BJ (cell line): ENCODE measurements around the gene RESP18. TPM values are rescaled to one million over a fixed set of nuclear protein-coding genes. Genes with fewer than 3 reads are reported as not detected.
A peak's percentile ranks its signal among the peaks of the same experiment; 100 is the strongest.

Experiments
- CTCF ChIA-PET: fragments of 350-600 bp; formaldehyde crosslinking; extraction: SDS; loops from one replicate; lab custom pipeline; 2021; ENCODE audit warnings: antibody characterized with exemption, inconsistent platforms; lab: Yijun Ruan, JAX
- POLR2A ChIA-PET: fragments of 300-600 bp; sonication (Branson Sonifier 250); formaldehyde crosslinking; extraction: SDS; loops from one replicate; lab custom pipeline; 2021; ENCODE audit warnings: antibody characterized with exemption; lab: Charles Lee
- DNase-seq: peaks from one replicate; pipeline ENCODE4 v3.0.0-alpha.2; 2011; ENCODE audit warnings: low read depth
- H3K27me3 ChIP-seq: 2 replicates; pipeline ENCODE4 v1.6.0; 2011; ENCODE audit warnings: low read length; ENCODE audit not compliant: control insufficient read depth, insufficient read depth
- H3K36me3 ChIP-seq: 2 replicates; pipeline ENCODE4 v1.5.1; 2011; ENCODE audit warnings: low read length; ENCODE audit not compliant: control insufficient read depth, insufficient read depth
- H3K4me3 ChIP-seq: 2 replicates; pipeline ENCODE4 v1.5.1; 2011; ENCODE audit warnings: low read depth, mild to moderate bottlenecking, control low read depth, low read length
- polyA plus RNA-seq: library from polyadenylated mRNA; depleted of rRNA; stranded (reverse); fragments of >200 nt; gene quantifications from 2 replicates; pipeline ENCODE4 v1.2.3, GENCODE V29; 2011
- TF ChIP-seq, protein P1 (sequence below): IDR thresholded peaks from 2 replicates; pipeline ENCODE4 v1.5.1; 2011; ENCODE audit warnings: low read depth, mild to moderate bottlenecking, control low read depth, inconsistent platforms, low read length, moderate library complexity; ENCODE audit not compliant: insufficient read depth

The RESP18 gene
- polyA plus RNA-seq, 1 experiment = not detected

GRCh38 chr2:219356834-219357233, 24.3 kb upstream of the RESP18 start:
- ChIA-PET POLR2A (no interaction called here), CTCF (interaction anchor here (1.0 kb wide), 1 partner anchor 105 kb away, joined by 3 read pairs; no protein-coding TSS in a partner anchor)
- DNase-seq = no peak
- TF ChIP-seq, protein P1, sequence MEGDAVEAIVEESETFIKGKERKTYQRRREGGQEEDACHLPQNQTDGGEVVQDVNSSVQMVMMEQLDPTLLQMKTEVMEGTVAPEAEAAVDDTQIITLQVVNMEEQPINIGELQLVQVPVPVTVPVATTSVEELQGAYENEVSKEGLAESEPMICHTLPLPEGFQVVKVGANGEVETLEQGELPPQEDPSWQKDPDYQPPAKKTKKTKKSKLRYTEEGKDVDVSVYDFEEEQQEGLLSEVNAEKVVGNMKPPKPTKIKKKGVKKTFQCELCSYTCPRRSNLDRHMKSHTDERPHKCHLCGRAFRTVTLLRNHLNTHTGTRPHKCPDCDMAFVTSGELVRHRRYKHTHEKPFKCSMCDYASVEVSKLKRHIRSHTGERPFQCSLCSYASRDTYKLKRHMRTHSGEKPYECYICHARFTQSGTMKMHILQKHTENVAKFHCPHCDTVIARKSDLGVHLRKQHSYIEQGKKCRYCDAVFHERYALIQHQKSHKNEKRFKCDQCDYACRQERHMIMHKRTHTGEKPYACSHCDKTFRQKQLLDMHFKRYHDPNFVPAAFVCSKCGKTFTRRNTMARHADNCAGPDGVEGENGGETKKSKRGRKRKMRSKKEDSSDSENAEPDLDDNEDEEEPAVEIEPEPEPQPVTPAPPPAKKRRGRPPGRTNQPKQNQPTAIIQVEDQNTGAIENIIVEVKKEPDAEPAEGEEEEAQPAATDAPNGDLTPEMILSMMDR = no peak
- H3K4me3 ChIP-seq = no peak overlapping the region
- H3K36me3 ChIP-seq = no peaks in the 10 kb centered on the region
- H3K27me3 ChIP-seq = peaks cover 27% of the 10 kb centered on the region

DNA sequence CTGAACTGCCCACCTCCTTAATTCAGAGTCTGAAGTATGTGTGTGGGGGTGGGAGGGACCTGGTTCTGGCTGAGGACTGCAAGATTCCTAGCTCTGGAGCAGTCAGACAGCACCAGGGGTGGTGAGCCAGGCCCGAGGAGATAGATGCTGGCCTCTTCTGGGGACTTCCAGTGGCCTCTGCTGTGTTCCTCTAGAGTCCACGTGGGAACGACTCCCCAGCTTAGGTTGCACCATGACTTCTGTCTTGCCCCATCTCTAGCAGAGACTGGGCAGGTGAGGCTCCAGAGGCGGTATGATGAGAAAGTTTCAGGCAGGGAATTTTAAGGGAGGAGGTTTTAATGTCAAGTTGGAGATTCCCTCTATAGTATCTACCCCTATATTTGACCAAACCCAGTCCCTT, 22.0 kb upstream of the RESP18 start:
- Histone ChIP-seq H3K36me3 (no peaks in the 10 kb centered on the region), H3K4me3 (no peak overlapping the region), H3K27me3 (peaks cover 19% of the 10 kb centered on the region)
- ChIA-PET POLR2A (no interaction called here), CTCF (interaction anchor here (1.2 to 1.4 kb wide), 2 partner anchors 12 to 59 kb away, joined by 3 to 5 read pairs; no protein-coding TSS in a partner anchor)
- no peak for DNase-seq
- TF ChIP-seq, protein P1 = no peak

DNA sequence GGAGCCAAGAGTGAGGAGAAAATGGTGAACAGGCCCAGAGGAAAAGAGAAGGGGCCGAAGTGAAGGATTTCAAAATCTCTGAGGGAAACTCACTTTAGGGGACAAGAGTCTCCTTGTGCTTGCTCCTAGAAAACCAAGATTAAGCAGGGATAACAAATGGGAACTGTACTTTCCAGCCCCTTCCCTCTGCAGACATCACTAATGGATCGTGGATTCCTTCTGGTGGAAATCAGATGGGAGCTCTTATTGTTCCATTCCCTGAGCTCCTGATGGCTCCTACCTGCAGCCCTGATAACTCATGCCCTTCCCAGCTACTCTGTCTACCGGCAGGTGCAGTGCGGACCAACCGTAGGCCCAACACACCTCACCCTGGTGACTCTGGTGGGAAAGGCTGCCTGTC, 20.6 kb upstream of the RESP18 start:
- TF ChIP-seq, protein P1 = no peak
- POLR2A ChIA-PET = no interaction called here
- DNase-seq = no peak
- no peak overlapping the region for H3K4me3 ChIP-seq
- CTCF ChIA-PET = interaction anchor here (0.8 to 2.6 kb wide), 10 partner anchors 10 to 199 kb away, joined by 3 to 8 read pairs (median 4); partner anchors contain the start of gene CNPPD1
- H3K36me3 ChIP-seq = no peaks in the 10 kb centered on the region
- H3K27me3 ChIP-seq = peaks cover 7% of the 10 kb centered on the region

DNA sequence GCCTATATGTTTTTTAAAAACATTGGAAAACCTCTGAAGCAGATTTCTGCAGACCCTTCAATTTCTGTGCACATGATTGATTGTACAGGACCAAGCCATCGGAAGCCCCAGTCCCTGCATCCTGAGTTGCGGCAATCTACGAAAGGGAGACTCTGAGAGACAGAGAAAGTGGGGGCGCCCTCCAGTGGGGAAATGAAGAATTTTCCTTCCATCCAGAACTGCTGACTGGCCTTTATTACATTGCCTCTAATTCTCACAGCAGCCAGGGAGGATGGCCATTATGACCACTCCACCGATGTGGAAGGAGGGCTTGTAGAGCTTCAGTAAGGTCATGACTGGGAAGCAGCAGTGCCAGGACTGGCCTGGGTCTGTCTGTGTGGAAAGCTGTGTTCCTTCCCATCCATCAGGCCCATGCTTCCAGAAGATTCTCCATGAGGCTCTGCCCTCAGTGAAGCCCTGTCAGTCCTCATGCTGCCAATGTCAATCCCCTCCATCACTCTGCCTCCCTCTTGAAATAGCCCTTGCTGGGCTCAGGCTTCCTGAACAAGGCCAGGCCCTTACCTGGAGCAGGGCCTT, 20.0 kb upstream of the RESP18 start:
- CTCF ChIA-PET = interaction anchor here (0.8 to 2.6 kb wide), 9 partner anchors 9 to 198 kb away, joined by 3 to 8 read pairs (median 4); partner anchors contain the start of gene CNPPD1

GRCh38 chr2:219350710-219351221, 18.2 kb upstream of the RESP18 start:
- ChIA-PET CTCF (interaction anchor here (0.9 to 1.6 kb wide), 6 partner anchors 10 to 179 kb away, joined by 3 to 7 read pairs (median 4); no protein-coding TSS in a partner anchor), POLR2A (no interaction called here)
- Histone ChIP-seq H3K27me3 (peaks cover 3% of the 10 kb centered on the region; the same call in 1 of the 2 replicates), H3K36me3 (no peaks in the 10 kb centered on the region), H3K4me3 (no peak overlapping the region)
- DNase-seq = peak; percentile 63
- TF ChIP-seq, protein P1 = no peak

More for the DNA sequence above, 20.0 kb upstream of the RESP18 start:
- DNase-seq = no peak
- POLR2A ChIA-PET = no interaction called here
- TF ChIP-seq, protein P1 = peak; percentile 72
- Histone ChIP-seq H3K27me3 (peaks cover 3% of the 10 kb centered on the region), H3K36me3 (no peaks in the 10 kb centered on the region), H3K4me3 (no peak overlapping the region)
